Trophoblast cell (in vitro differentiated cells and primary cell): ENCODE results near the gene SPOCK1.

Experiments used
- DNase-seq, 2 donors: peaks; one replicate each; pipeline ENCODE4 v3.0.0-alpha.2; 2016
- H2AFZ ChIP-seq: 2 replicates; pipeline ENCODE4 v1.6.1; 2013; ENCODE audit warnings: low read length, moderate library complexity, mild to moderate bottlenecking; ENCODE audit not compliant: insufficient read depth, poor library complexity
- H2AK5ac ChIP-seq: 2 replicates; pipeline ENCODE4 v1.6.1; 2013; ENCODE audit warnings: mild to moderate bottlenecking, low read length
- H2BK120ac ChIP-seq: 2 replicates; pipeline ENCODE4 v1.6.1; 2013; ENCODE audit warnings: low read length, mild to moderate bottlenecking, moderate library complexity; ENCODE audit not compliant: insufficient read depth, poor library complexity
- H2BK12ac ChIP-seq: 2 replicates; pipeline ENCODE4 v1.6.1; 2013; ENCODE audit warnings: mild to moderate bottlenecking, low read length, moderate library complexity
- H2BK5ac ChIP-seq: 2 replicates; pipeline ENCODE4 v1.6.1; 2013; ENCODE audit warnings: low read length, low read depth, moderate library complexity, mild to moderate bottlenecking; ENCODE audit not compliant: poor library complexity
- H3K14ac ChIP-seq: 2 replicates; pipeline ENCODE4 v1.6.1; 2013; ENCODE audit warnings: mild to moderate bottlenecking, low read length
- H3K18ac ChIP-seq: 2 replicates; pipeline ENCODE4 v1.6.1; 2013; ENCODE audit warnings: mild to moderate bottlenecking, low read length
- H3K23ac ChIP-seq: 2 replicates; pipeline ENCODE4 v1.6.1; 2013; ENCODE audit warnings: low read length
- H3K27ac ChIP-seq: 2 replicates; pipeline ENCODE4 v1.5.1; 2013; ENCODE audit warnings: low read depth, mild to moderate bottlenecking, inconsistent platforms, low read length, moderate library complexity
- H3K27me3 ChIP-seq: 2 replicates; pipeline ENCODE4 v1.6.1; 2013; ENCODE audit warnings: inconsistent platforms, mild to moderate bottlenecking, low read length, moderate library complexity; ENCODE audit not compliant: insufficient read depth
- H3K36me3 ChIP-seq, 2 experiments: 1 replicate in 1 of 2; 2 replicates in 1 of 2; pipeline ENCODE4 v1.6.1; 2013; ENCODE audit warnings: low read length in 2 of 2, mild to moderate bottlenecking in 2 of 2, moderate library complexity in 1 of 2; ENCODE audit not compliant: insufficient read depth in 2 of 2, control insufficient read depth in 1 of 2
- H3K4ac ChIP-seq: 2 replicates; pipeline ENCODE4 v1.6.1; 2013; ENCODE audit warnings: low read depth, mild to moderate bottlenecking, low read length, moderate library complexity
- H3K4me1 ChIP-seq, 2 experiments: 1 replicate in 1 of 2; 2 replicates in 1 of 2; pipeline ENCODE4 v1.6.1; 2013; ENCODE audit warnings: low read length in 2 of 2, mild to moderate bottlenecking in 2 of 2, moderate library complexity in 1 of 2; ENCODE audit not compliant: insufficient read depth in 2 of 2, control insufficient read depth in 1 of 2
- H3K4me2 ChIP-seq: 2 replicates; pipeline ENCODE4 v1.6.1; 2013; ENCODE audit warnings: inconsistent platforms, mild to moderate bottlenecking, low read length, moderate library complexity
- H3K4me3 ChIP-seq: 2 replicates; pipeline ENCODE4 v1.5.1; 2013; ENCODE audit warnings: mild to moderate bottlenecking, low read depth, low read length, inconsistent platforms
- H3K79me1 ChIP-seq: one replicate; pipeline ENCODE4 v1.6.1; 2013; ENCODE audit warnings: low read length
- H3K79me2 ChIP-seq: 2 replicates; pipeline ENCODE4 v1.6.1; 2013; ENCODE audit warnings: low read length, mild to moderate bottlenecking; ENCODE audit not compliant: control insufficient read depth, insufficient read depth, poor library complexity
- H3K9ac ChIP-seq: 2 replicates; pipeline ENCODE4 v1.6.1; 2013; ENCODE audit warnings: mild to moderate bottlenecking, low read length
- H3K9me3 ChIP-seq: 2 replicates; pipeline ENCODE4 v1.6.1; 2013; ENCODE audit warnings: low read depth, mild to moderate bottlenecking, control low read depth, inconsistent platforms, low read length; ENCODE audit not compliant: insufficient read depth
- H4K12ac ChIP-seq: 2 replicates; pipeline ENCODE4 v1.6.1; 2013; ENCODE audit warnings: low read depth, mild to moderate bottlenecking, low read length, moderate library complexity
- H4K8ac ChIP-seq: 2 replicates; pipeline ENCODE4 v1.6.1; 2013; ENCODE audit warnings: low read depth, mild to moderate bottlenecking, low read length, moderate library complexity
- H4K91ac ChIP-seq: one replicate; pipeline ENCODE4 v1.6.1; 2013; ENCODE audit warnings: low read depth, mild to moderate bottlenecking, low read length, moderate library complexity
- WGBS: extraction: QIAGEN DNeasy Blood & Tissue Kit; methylation state at CpG from one replicate; pipeline ENCODE4 v1.1.7; 2013; ENCODE audit warnings: missing lambda C conversion rate; ENCODE audit not compliant: insufficient read length, insufficient coverage; ENCODE audit errors: extremely low coverage; 5-methylcytosine and 5-hydroxymethylcytosine counted together

SPOCK1 gene

DNA sequence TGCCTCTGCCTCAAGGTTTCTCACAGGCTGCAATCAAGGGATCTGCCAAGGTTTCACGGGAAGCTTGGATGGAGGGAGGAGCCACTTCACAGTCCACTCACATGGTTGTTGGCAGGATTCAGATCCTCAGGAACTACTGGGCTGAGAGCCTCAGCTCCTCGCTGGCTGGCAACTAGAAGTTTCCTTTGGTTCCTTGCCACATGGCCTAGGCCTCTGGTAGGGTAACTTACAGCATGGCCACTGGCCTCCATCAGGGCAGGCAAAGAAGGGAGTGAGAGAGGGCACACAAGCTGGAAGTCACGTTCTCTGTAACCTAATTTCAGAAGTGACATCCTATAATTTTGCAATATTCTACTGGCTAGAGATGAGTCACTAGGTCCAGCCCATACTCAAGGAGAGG lies 32.2 kb downstream of the SPOCK1 start:
- Histone ChIP-seq H3K4me2 (no peak overlapping the region), H2AK5ac (no peak overlapping the region), H4K8ac (no peak overlapping the region), H3K14ac (no peak overlapping the region), H4K91ac (no peak overlapping the region), H3K9me3 (peaks cover 5% of the 10 kb centered on the region), H3K36me3 (no peaks in the 10 kb centered on the region), H3K4ac (no peak overlapping the region), H3K27ac (no peak overlapping the region), H3K79me2 (no peaks in the 10 kb centered on the region), H2AFZ (no peak overlapping the region), H3K79me1 (no peaks in the 10 kb centered on the region), H2BK120ac (no peak overlapping the region), H2BK12ac (no peak overlapping the region), H2BK5ac (no peak overlapping the region), H3K4me1 (no peaks in the 10 kb centered on the region), H3K27me3 (no peaks in the 10 kb centered on the region), H3K23ac (no peak overlapping the region), H3K9ac (no peak overlapping the region), H4K12ac (no peak overlapping the region), H3K18ac (no peak overlapping the region), H3K4me3 (no peak overlapping the region)
- WGBS: no CpG with 5 or more reads among the region's 3 CpGs
- no peak for DNase-seq

DNA sequence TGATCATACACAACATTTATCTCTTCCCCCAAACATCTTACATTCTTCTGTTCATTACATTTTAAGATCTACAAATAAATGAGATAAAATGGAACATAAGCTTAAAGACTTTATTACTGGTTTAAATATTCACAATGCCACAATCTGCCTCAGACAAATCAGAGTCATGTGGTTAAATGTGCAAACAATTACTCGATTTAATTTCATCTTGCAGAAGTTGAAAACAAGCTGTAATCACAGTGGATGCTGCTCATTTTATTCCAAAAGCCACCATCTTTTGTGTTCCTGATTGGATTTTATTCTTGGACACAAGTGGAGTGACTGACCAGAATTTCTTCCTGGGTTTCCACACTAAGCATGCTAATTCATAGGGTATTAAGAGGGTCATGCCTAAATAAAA lies 33.2 kb downstream of the SPOCK1 start:
- Histone ChIP-seq H3K9ac (no peak overlapping the region), H3K27ac (no peak overlapping the region), H3K4me1 (no peaks in the 10 kb centered on the region), H2BK12ac (no peak overlapping the region), H2BK5ac (no peak overlapping the region), H3K18ac (no peak overlapping the region), H3K36me3 (no peaks in the 10 kb centered on the region), H4K12ac (no peak overlapping the region), H3K27me3 (no peaks in the 10 kb centered on the region), H3K4ac (no peak overlapping the region), H3K4me3 (no peak overlapping the region), H3K79me1 (no peaks in the 10 kb centered on the region), H2AFZ (no peak overlapping the region), H2BK120ac (no peak overlapping the region), H4K8ac (no peak overlapping the region), H3K23ac (no peak overlapping the region), H3K14ac (no peak overlapping the region), H4K91ac (no peak overlapping the region), H3K9me3 (peaks cover 5% of the 10 kb centered on the region), H3K79me2 (no peaks in the 10 kb centered on the region), H3K4me2 (no peak overlapping the region), H2AK5ac (no peak overlapping the region)
- DNase-seq: no peak
- WGBS: no CpG with 5 or more reads among the region's 1 CpG

DNA sequence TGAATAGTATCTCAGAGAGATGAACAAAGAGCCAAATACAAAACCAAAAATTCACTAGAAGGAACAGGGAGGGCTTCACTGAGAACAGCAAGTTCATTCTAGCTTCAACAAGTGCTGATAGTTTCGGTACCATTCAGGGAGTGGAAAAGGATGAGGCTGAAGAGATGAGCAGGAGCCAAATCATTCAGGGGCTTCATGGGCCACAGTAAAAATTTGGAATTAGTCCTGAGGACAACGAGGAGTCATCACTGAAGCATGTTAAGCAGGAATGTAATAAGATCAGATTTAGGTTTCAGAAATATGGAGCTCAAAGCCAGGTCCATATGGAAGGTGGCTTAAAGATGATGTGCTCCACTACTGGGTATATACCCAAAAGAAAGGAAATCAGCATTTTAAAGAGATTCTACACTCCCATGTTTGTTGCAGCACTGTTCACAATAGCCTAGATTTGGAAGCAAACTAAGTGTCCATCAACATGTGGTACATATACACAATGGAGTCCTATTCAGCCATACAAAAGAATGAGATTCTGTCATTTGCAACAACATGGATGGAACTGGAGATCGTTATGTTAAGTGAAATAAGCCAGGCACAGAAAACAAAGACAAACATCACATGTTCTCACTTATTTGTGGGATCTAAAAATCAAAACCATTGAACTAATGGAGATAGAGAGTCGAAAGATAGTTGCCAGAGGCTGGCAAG lies 36.2 kb downstream of the SPOCK1 start:
- no peak overlapping the region for H2BK120ac ChIP-seq
- H3K9ac ChIP-seq: no peak overlapping the region
- H2BK12ac ChIP-seq: no peak overlapping the region
- no peak overlapping the region for H4K91ac ChIP-seq
- no peak overlapping the region for H4K12ac ChIP-seq
- H3K14ac ChIP-seq: no peak overlapping the region
- H2BK5ac ChIP-seq: no peak overlapping the region
- H3K27me3 ChIP-seq: no peaks in the 10 kb centered on the region
- no peaks in the 10 kb centered on the region for H3K36me3 ChIP-seq
- no peak overlapping the region for H3K23ac ChIP-seq
- no peak overlapping the region for H4K8ac ChIP-seq
- H3K79me1 ChIP-seq: no peaks in the 10 kb centered on the region
- H2AFZ ChIP-seq: no peak overlapping the region
- peaks cover 3% of the 10 kb centered on the region for H3K9me3 ChIP-seq
- H3K4ac ChIP-seq: no peak overlapping the region
- no peaks in the 10 kb centered on the region for H3K79me2 ChIP-seq
- no peak overlapping the region for H3K4me3 ChIP-seq
- H3K4me2 ChIP-seq: no peak overlapping the region
- H3K27ac ChIP-seq: no peak overlapping the region
- WGBS: no CpG with 5 or more reads among the region's 4 CpGs
- H2AK5ac ChIP-seq: no peak overlapping the region
- no peaks in the 10 kb centered on the region for H3K4me1 ChIP-seq
- H3K18ac ChIP-seq: no peak overlapping the region
- no peak for DNase-seq

GRCh38 chr5:137462265-137462590 lies 36.9 kb downstream of the SPOCK1 start:
- H3K27ac ChIP-seq: no peak overlapping the region
- no CpG with 5 or more reads among the region's 5 CpGs for WGBS
- H3K4ac ChIP-seq: no peak overlapping the region
- H4K8ac ChIP-seq: no peak overlapping the region
- no peaks in the 10 kb centered on the region for H3K4me1 ChIP-seq
- H3K4me3 ChIP-seq: no peak overlapping the region
- H3K18ac ChIP-seq: no peak overlapping the region
- H3K79me2 ChIP-seq: no peaks in the 10 kb centered on the region
- H3K36me3 ChIP-seq: no peaks in the 10 kb centered on the region
- no peak overlapping the region for H2AFZ ChIP-seq
- H2BK12ac ChIP-seq: no peak overlapping the region
- no peak overlapping the region for H2BK5ac ChIP-seq
- DNase-seq: no peak
- H3K23ac ChIP-seq: no peak overlapping the region
- H3K14ac ChIP-seq: no peak overlapping the region
- H3K4me2 ChIP-seq: no peak overlapping the region
- H4K12ac ChIP-seq: no peak overlapping the region
- H3K27me3 ChIP-seq: no peaks in the 10 kb centered on the region
- no peaks in the 10 kb centered on the region for H3K79me1 ChIP-seq
- no peak overlapping the region for H4K91ac ChIP-seq
- peak overlapping the region; percentile 51 for H3K9ac ChIP-seq
- no peak overlapping the region for H2BK120ac ChIP-seq
- peaks cover 3% of the 10 kb centered on the region for H3K9me3 ChIP-seq
- H2AK5ac ChIP-seq: no peak overlapping the region
